A673 (cell line): Measurements from ENCODE around the gene NLK.

Experiments
- CTCF ChIP-seq: fragments of 300-800, 200-600 bp; sonication (generic); conservative IDR thresholded peaks from 2 replicates; pipeline ENCODE4 v1.5.1; 2017; ENCODE audit warnings: low read depth, mild to moderate bottlenecking, antibody characterized with exemption, low read length, moderate library complexity, mixed read lengths
- EZH2 ChIP-seq: fragments of 200-600 bp; sonication (generic); IDR thresholded peaks from 2 replicates; pipeline ENCODE4 v1.6.1; 2017; ENCODE audit warnings: borderline replicate concordance, low read depth, mild to moderate bottlenecking, mixed read lengths, antibody characterized with exemption, low read length; ENCODE audit not compliant: poor library complexity, severe bottlenecking

GRCh38 chr17:28046034-28046825, 3.8 kb downstream of the NLK start:
- TF ChIP-seq CTCF (no peak), EZH2 (no peak)
